ENCODE data around the gene OSTM1.
"Not testable (repeated sequence)": the region's sequence is repeated elsewhere in the genome, so short reads cannot be mapped to it uniquely, and the experiment has no call there.

The OSTM1 gene

GRCh38 chr6:108013787-108014439 is 60.6 kb downstream of the OSTM1 start:
- DNase-seq = no peak

DNA sequence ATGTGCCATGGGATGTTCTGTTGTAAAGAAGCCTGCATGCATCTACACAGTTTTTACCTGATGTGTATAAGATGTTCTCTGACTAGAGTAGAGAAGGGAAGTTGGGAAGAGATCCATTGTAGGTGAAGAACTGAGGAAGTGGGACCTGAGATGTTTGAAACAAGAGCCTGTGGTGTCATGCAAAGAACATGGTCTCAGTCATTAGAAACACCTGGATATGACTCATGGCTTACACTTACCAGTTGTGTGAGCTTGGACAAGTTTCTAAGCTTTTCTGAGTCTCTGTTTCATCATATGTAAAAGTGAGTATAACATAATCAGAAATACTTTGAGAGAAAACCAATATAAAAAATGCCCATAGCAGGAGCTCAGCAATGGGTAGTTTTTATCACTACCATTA is 64.6 kb downstream of the OSTM1 start:
- no peak for DNase-seq

DNA sequence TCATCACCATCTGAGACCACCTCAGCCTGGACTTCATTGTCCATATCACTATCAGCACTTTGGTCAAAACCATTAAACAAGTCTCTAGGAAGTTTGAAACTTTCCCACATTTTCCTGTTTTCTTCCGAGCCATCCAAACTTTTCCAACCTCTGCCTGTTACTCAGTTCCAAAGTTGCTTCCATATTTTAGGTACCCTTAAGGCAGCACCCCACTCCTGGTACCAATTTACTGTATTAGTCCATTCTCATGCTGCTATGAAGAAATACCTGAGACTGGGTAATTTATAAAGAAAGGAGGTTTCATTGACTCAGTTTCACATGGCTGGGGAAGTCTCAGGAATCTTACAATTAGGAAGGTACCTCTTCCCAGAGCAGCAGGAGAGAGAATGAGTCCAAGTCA is 65.3 kb downstream of the OSTM1 start:
- not testable (repeated sequence) for DNase-seq

DNA sequence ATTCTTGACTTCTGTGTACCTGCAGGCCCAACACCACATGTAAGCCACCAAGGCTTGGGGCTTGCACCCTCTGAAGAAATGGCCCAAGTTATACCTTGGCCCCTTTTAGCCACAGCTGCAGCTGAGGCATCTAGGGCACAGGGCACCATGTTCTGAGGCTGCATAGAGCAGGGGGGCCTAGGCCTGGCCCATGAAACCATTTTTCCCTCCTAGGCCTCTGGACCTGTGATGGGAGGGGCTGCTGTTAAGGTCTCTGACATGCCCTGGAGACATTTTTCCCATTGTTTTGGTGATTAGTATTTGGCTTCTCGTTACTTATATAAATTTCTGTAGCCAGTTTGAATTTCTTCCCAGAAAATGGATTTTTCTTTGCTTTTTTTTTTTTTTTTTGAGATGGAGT is 66.2 kb downstream of the OSTM1 start:
- DNase-seq = no peak

GRCh38 chr6:108005961-108006360 is 68.6 kb downstream of the OSTM1 start:
- DNase-seq = no peak

DNA sequence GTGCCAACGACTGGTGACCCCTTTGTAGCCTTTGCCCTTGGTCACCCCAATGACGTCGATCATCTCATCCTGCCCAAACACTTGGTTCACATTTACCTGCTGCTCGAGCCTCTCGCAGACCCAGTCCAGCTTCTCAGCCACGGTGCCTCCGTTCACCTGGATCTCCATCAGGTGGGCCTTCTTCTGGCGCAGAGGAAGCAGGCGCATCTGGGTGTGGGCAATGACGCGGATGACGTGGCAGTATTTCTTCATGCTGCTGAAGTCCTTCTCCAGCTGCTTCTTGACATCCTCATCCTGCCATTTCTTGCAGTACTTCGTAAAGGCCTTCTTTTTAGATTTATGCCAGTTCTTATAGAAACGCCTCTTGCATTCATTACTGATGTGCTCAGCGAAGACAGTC is 69.7 kb downstream of the OSTM1 start:
- no peak for DNase-seq

GRCh38 chr6:108002365-108003221 is 71.9 kb downstream of the OSTM1 start:
- DNase-seq = no peak

GRCh38 chr6:108001696-108002231 is 72.8 kb downstream of the OSTM1 start:
- no peak for DNase-seq

GRCh38 chr6:108000259-108000658 is 74.3 kb downstream of the OSTM1 start:
- DNase-seq = not testable (repeated sequence)

GRCh38 chr6:107999341-107999740 is 75.2 kb downstream of the OSTM1 start:
- no peak for DNase-seq

- no peak for DNase-seq
These were observed 82.6 kb downstream of the OSTM1 start for GRCh38 chr6:107991772-107992550.
